Midbrain (tissue), 1 donor: ENCODE data around the gene DSCAM.

ENCODE experiments used
- DNase-seq: peaks from one replicate; lab custom pipeline; 2025; lab: John Stamatoyannopoulos, UW

The DSCAM gene

DNA sequence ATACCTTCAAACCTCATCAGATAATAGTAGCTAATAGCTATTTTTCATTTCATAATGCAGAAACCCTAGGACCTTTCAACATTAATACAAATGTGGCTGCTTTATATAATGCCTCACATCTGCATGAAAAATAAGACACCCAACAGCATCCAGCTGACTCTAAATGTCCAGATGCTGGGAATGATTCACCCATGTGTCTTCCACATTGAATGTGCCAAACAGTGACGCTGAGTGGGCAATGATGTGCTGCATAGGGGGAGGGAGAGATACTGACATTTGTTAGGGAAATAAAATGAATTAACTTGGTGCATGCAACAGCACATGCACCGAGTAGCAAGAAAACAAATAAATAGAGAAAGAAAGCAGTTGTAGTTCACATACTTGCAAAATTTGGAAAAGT, 199.3 kb downstream of the DSCAM start:
- no peak for DNase-seq

DNA sequence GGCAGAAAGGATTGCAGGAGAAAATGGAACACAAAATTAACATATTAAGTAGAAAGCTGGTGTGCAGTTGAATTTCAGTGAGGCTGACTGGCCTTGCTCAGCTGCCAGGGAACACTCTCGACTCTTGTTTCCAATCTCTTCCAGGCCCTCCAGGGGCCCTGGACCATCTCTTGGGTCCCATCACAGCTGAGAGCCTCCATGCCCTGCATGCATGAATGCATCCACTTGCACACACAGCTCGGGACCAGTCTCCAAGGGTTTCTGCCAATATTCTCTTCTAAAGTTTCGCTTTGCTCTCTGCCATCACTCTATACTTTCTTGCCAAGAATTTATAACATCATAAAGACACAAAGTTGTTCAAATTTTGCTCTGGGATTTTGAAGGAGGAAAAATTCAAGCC, 200.3 kb downstream of the DSCAM start:
- DNase-seq = no peak

DNA sequence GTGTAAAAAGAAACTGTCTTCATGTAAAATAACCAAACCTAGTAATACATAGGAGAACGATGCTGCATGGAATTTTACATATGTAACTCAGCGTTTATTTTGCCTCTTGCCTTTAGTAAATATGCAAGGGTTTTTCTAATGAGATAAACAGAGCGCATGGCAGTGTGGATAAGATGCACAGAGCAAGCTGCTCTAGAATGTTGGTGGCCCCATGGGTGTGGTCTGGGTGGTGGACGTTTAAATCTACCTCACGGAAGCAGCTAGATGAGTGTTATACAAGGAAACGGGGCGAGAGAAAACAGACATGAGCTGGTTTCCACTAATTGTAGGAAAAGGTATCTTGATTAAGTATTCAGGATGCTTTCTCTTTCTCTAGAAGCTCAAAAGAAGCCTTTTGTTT, 205.9 kb downstream of the DSCAM start:
- DNase-seq = no peak

DNA sequence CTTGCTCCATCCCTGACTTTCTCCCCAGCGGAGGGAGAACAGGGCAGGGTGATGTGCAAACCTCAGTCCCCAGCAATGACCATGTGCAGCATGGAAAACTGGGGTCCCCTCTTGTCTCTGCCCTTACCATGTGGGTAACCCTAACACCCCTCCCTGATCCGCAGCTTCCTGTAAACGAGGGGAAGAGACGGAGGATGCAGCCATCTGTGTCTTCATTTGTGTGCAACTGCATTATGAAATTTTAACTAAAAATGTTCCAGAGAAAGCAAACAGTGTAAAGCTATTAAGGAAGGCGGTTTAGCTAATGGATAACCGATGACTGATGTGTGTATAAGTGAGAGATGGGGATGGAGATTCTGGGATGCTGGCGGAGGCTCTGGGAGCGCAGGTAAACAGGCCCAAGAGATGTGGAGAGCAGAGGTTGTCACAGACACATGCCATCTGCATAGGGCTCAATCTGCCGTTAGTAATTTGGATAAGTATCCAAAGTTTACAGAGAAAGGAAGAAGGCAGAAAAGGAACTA, 206.6 kb downstream of the DSCAM start:
- no peak for DNase-seq

- DNase-seq = no peak
These were observed 207.3 kb downstream of the DSCAM start for GRCh38 chr21:40639616-40640194.

GRCh38 chr21:40638466-40639251, 208.3 kb downstream of the DSCAM start:
- DNase-seq = no peak

- no peak for DNase-seq
These were observed 210.9 kb downstream of the DSCAM start for GRCh38 chr21:40636026-40636425.

DNA sequence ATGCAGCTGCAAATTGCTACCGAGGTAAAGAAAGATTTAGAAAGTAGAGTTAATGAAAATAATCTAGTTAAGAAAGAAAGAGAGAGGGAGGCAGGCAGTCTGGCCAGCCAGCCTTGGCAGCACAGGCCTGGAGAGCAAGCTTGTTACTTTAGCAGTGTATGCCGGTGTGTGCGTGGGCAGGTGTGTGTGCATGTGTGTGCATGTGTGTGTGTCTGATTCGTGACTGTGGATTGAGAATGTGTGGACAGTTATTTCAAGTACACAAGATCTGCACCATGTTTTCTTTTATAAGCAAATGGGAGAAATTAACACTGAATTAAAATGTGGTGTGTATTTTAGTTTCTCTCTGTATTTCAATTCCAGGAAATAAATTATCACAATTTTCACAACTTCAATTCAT, 211.6 kb downstream of the DSCAM start:
- no peak for DNase-seq

DNA sequence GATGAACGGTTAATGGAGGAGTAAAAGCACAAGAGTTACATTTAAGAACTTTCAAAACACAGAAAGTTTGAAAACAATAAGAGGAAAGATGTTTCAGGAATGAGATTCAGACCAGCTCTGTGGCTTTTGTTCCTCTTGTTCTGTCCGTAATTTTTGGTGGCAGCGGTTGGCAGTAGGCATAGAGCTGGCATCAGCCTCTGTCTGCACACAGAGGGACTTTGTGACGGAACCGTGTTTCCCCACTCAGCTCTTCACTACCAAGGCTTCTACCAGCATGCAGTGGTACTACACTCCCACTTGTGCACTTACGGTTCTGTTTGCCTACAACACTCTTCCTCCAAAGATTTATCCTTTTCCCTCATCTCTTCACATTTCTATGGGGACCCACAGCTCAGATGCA, 212.8 kb downstream of the DSCAM start:
- no peak for DNase-seq

DNA sequence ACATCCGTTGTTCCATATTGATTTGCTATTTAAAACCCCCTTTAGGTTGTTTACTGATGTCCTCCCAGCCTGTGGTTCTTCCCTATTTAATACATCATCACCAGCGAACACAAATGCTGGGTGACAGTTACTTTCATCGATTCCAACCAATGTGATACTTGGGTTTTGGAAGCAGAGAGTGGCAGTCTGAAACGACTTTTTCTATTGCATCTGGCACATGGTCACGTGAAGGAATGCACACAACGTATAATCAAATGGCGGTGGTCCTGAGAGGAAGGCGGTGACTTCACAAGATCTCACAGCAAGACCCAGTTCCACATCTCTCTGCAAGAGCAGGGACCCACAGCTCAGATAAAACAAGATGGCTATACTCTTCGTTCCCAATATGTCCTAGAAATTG, 213.9 kb downstream of the DSCAM start:
- no peak for DNase-seq

GRCh38 chr21:40631211-40631610, 215.7 kb downstream of the DSCAM start:
- DNase-seq = no peak

DNA sequence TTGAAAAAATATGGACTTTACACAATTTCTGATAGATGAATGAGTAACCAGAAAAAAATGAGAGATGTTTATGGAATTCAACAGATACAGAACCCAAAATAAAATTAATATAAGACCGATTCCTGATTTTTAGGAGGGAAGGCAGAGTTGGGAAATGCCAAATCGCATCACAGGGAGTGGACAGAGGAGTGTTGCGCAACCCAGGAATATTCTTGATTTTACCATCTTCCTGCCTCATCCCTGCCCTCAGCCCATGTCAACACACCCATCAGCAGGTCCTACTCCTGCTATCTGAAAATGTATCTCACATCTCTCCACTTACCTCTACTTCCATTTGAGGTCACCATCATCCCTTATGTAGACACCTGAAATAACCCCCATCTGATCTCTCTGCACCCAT, 221.0 kb downstream of the DSCAM start:
- DNase-seq = no peak

GRCh38 chr21:40623528-40623927, 223.4 kb downstream of the DSCAM start:
- no peak for DNase-seq

- DNase-seq = no peak
These were observed 224.4 kb downstream of the DSCAM start for GRCh38 chr21:40622531-40622930.

DNA sequence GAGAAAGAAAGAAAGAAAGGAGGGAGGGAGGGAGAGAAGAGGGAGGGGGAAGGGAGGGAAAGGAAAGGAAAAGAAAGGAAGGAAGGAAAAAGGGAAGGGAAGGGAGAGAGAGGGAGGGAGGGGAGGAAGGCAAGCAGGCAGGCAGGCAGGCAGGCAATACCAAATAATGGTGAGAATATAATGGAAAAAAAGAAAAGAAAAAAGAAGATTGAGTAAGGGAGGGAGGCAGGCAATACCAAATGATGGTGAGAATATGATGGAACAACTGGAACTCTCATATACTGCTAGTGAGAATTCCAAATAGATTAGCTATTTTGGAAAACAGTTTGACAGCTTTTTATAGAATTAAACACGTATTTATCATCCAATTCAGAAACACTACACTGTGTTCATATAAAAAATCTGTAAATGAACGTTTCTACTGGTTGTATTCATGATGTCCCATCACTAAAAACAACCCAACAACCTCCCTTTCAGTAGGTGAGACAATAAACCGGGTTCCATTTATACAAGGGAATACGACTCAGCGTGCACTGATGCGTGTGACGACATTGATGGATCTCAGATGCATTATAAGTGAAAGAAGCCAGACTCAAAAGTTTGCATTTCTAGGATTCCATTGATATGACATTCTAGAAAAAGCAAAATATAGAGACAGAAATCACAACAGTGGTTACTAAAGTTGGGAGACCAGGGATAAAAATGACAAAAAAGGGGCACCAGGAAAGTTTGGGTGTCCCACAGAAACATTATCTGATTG, 226.4 kb downstream of the DSCAM start:
- no peak for DNase-seq

DNA sequence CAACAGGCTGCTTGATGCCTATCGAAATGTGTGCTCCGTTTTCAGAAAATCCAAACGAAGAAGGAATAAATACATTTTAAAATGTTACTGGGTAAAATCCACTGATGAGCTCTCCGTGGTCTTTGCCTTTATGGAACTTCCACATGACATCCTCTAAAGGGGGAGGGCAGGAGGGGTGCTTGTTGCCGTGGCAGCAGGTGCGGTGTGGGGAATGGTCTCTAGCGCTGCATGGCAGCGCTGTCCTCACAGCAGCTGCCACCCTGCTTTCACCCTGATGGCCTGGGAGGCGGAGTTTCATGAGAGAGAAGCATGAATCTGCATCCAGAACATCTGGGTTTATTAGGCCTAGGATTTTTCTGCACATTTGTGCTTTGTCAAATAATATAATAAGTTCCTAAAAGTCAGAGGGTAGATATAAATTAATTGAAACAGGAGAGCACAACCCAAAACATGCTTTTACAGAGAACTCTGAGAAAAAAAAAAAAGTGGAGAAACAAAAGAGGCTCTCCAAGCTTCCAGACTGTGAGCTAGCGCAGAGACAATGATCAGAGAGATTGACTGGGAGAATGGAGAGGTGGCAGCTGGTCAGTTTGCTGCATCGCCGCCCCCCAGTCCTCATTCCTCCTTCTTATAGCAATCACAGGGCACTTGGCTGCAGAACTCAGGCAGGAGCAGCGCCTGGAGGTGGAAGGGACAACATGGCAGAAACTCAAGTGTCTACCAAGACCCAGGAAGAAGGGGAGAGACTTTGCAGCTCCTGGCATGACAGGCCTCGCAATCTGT, 228.6 kb downstream of the DSCAM start:
- DNase-seq = no peak

- no peak for DNase-seq
These were observed 230.6 kb downstream of the DSCAM start for GRCh38 chr21:40616377-40616704.

GRCh38 chr21:40615505-40616376, 231.2 kb downstream of the DSCAM start:
- no peak for DNase-seq

DNA sequence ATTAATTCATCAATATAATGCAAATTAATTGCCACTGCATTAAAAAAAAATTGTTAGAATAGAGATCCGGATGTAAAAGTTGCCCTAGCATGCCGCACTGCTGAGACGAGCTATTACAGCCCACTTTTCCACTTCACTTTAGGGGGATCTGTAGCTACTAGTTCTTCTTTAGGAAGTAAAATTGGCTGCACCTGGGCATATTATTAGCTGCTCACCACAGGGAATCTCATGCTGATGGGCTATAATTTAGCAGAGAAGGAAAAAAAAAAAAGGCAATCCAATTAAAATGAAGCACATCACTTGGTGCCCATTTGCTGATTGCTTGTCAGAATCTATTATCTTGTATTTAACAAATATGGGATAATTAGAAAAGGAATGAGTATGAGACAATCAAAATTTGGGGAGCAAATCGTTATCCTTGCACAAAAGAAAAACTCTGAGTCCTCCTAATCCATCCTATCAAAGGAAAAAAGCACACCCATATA, 233.4 kb downstream of the DSCAM start:
- no peak for DNase-seq

DNA sequence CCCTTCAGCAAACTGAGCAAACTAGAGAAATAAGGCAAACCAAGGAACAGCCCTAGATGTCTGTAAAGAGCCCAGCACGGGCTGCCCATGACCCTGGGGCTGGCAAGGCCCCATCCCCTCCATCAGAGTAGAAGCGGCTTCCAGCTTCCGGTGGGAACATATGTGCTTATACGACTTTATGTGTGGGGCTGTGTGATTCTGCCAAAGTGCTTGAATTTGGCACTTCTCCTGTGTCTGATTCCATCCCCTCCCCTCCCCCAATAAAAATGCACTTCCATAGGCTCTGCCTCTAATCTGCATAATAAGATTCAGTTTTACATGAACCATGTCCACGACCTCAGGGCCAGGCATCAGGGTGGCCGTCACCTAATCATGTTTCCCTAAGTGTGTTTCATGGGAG, 236.6 kb downstream of the DSCAM start:
- no peak for DNase-seq

- DNase-seq = no peak
These were observed 240.6 kb downstream of the DSCAM start for GRCh38 chr21:40606341-40606740.
